B cell (primary cell): ENCODE measurements around the gene PCGF3. TPM values are rescaled to one million over a fixed set of nuclear protein-coding genes. Genes with fewer than 3 reads are reported as not detected.
"Not testable (repeated sequence)": the region's sequence is repeated elsewhere in the genome, so short reads cannot be mapped to it uniquely, and the experiment has no call there.

Source experiments
- ATAC-seq: fragments of 200-7000 bp; cut with Tn5 transposase; one replicate; pipeline ENCODE4 v1.10.0; 2021; ENCODE audit warnings: low read depth, mild to moderate bottlenecking, moderate number of reproducible peaks, moderate library complexity
- CTCF ChIA-PET: fragments of 350-600 bp; sonication (Branson Sonifier 250); formaldehyde crosslinking; loops from one replicate; lab custom pipeline; 2021; ENCODE audit warnings: antibody characterized with exemption, inconsistent platforms; lab: Charles Lee
- POLR2A ChIA-PET: fragments of 350-600 bp; sonication (Branson Sonifier 250); formaldehyde crosslinking; loops from one replicate; lab custom pipeline; 2021; ENCODE audit warnings: antibody characterized with exemption; lab: Charles Lee
- DNase-seq: peaks from one replicate; pipeline ENCODE4 v3.0.0; 2013
- H2AFZ ChIP-seq: 2 replicates; pipeline ENCODE4 v1.6.1; 2012; ENCODE audit warnings: mild to moderate bottlenecking, low read depth, low read length; ENCODE audit not compliant: insufficient read depth, poor library complexity, severe bottlenecking
- H3K27ac ChIP-seq, 2 donors: 1 replicate in 1 of 2; 2 replicates in 1 of 2; pipeline ENCODE4 v1.5.1; 2012 to 2013; ENCODE audit warnings: low read length in 2 of 2, mild to moderate bottlenecking in 2 of 2, moderate library complexity in 1 of 2
- H3K27me3 ChIP-seq, 4 experiments: fragments of 200-600 bp in 1 of 4; sonication (generic) in 1 of 4; replicated peaks in 1 of 4; 1 replicate in 2 of 4; 2 replicates in 2 of 4; pipeline versions ENCODE4 v1.6.1 to v1.7.0; 2013 to 2016; ENCODE audit warnings: low read length in 3 of 4, mild to moderate bottlenecking in 2 of 4, mixed read lengths in 1 of 4, moderate library complexity in 1 of 4; ENCODE audit not compliant: insufficient read depth in 4 of 4, control insufficient read depth in 3 of 4; ENCODE audit errors: control extremely low read depth in 1 of 4
- H3K36me3 ChIP-seq, 2 experiments: replicated peaks in 1 of 2; 1 replicate in 1 of 2; 2 replicates in 1 of 2; pipeline versions ENCODE4 v1.6.1 to v1.7.1; 2013; ENCODE audit warnings: low read length in 1 of 2; ENCODE audit not compliant: insufficient read depth in 2 of 2, control insufficient read depth in 1 of 2; ENCODE audit errors: control extremely low read depth in 1 of 2, extremely low read depth in 1 of 2
- H3K4me1 ChIP-seq, 2 donors: fragments of 200-600 bp in 1 of 2; sonication (generic) in 1 of 2; 1 replicate in 1 of 2; 2 replicates in 1 of 2; pipeline versions ENCODE4 v1.5.1 to v1.6.1; 2013 to 2017; ENCODE audit warnings: low read length in 2 of 2; ENCODE audit not compliant: control insufficient read depth in 2 of 2, insufficient read depth in 2 of 2
- H3K4me2 ChIP-seq: replicated peaks from 2 replicates; pipeline ENCODE3; 2012; ENCODE audit warnings: mild to moderate bottlenecking, low read depth, low read length; ENCODE audit not compliant: poor library complexity, severe bottlenecking
- H3K4me3 ChIP-seq, 5 experiments: fragments of 200-600 bp in 1 of 5; sonication (generic) in 1 of 5; 1 replicate in 3 of 5; 2 replicates in 2 of 5; pipeline versions ENCODE4 v1.5.1 to v1.7.0; 2011 to 2016; ENCODE audit warnings: low read length in 4 of 5, mild to moderate bottlenecking in 4 of 5, low read depth in 2 of 5, control low read depth in 1 of 5, moderate library complexity in 1 of 5; ENCODE audit not compliant: insufficient read depth in 1 of 5; ENCODE audit errors: control extremely low read depth in 1 of 5, extremely low read depth in 1 of 5
- H3K79me2 ChIP-seq: fragments of 200-600 bp; sonication (generic); one replicate; pipeline ENCODE4 v1.6.0; 2016; ENCODE audit warnings: low read length; ENCODE audit not compliant: control insufficient read depth, insufficient read depth
- H3K9ac ChIP-seq: fragments of 200-600 bp; sonication (generic); 2 replicates; pipeline ENCODE4 v1.6.1; 2017; ENCODE audit warnings: mild to moderate bottlenecking, low read length, moderate library complexity
- H3K9me3 ChIP-seq, 3 donors: one replicate each; pipeline versions ENCODE4 v1.6.1 to v1.7.1; 2013; ENCODE audit warnings: low read length in 2 of 3; ENCODE audit not compliant: control insufficient read depth in 2 of 3, insufficient read depth in 1 of 3; ENCODE audit errors: control extremely low read depth in 1 of 3
- H4K20me1 ChIP-seq: 2 replicates; pipeline ENCODE4 v1.6.0; 2012; ENCODE audit warnings: mild to moderate bottlenecking, low read length; ENCODE audit not compliant: insufficient read depth, control insufficient read depth, poor library complexity, severe bottlenecking
- H3K27ac Mint-ChIP-seq: one replicate; pipeline ENCODE4 v1.8.0; 2021; ENCODE audit warnings: mixed read lengths
- H3K27me3 Mint-ChIP-seq: one replicate; pipeline ENCODE4 v1.8.0; 2021; ENCODE audit warnings: mixed read lengths
- H3K4me1 Mint-ChIP-seq: one replicate; pipeline ENCODE4 v1.8.0; 2021; ENCODE audit warnings: mixed read lengths
- H3K4me3 Mint-ChIP-seq: one replicate; pipeline ENCODE4 v1.8.0; 2021; ENCODE audit warnings: mixed read lengths
- H3K9me3 Mint-ChIP-seq: one replicate; pipeline ENCODE4 v1.8.0; 2022; ENCODE audit warnings: mixed read lengths; ENCODE audit not compliant: insufficient read depth
- EZH2 ChIP-seq: IDR thresholded peaks from 2 replicates; pipeline ENCODE4 v1.6.1; 2012; ENCODE audit warnings: borderline replicate concordance, low read depth, mild to moderate bottlenecking, moderate library complexity, low read length; ENCODE audit not compliant: insufficient read depth, poor library complexity, severe bottlenecking
- WGBS: methylation state at CpG from one replicate; pipeline ENCODE4 v1.1.5; 2013; ENCODE audit warnings: missing lambda C conversion rate; ENCODE audit not compliant: insufficient coverage; 5-methylcytosine and 5-hydroxymethylcytosine counted together
- intact Hi-C: fragments of 100-400 bp; cut with micrococcal nuclease; formaldehyde crosslinking; loops from one replicate; pipeline ENCODE4 v1.10.0; 2022
- polyA plus RNA-seq: library from polyadenylated mRNA; depleted of rRNA; stranded (reverse); fragments of >200 nt; gene quantifications from 2 replicates; pipeline ENCODE4 v1.2.3, GENCODE V29; 2012
- total RNA-seq, 2 donors: library from RNA; stranded (reverse); fragments of 120-200 nt in 1 of 2; gene quantifications; 1 replicate in 1 of 2; 2 replicates in 1 of 2; pipeline versions ENCODE4 v1.2.3 to v1.2.4, GENCODE V29; 2013 to 2022
- TF ChIP-seq, protein P1 (sequence below): fragments of 200-600 bp; IDR thresholded peaks from one replicate; pipeline ENCODE4 v1.8.0; 2022; ENCODE audit warnings: antibody characterized with exemption, mild to moderate bottlenecking

PCGF3 gene
- total and polyA plus RNA-seq, 2 donors (not counting 1 experiment from before 2014, with no cell fraction given) = 65.7 to 90.3 TPM

DNA sequence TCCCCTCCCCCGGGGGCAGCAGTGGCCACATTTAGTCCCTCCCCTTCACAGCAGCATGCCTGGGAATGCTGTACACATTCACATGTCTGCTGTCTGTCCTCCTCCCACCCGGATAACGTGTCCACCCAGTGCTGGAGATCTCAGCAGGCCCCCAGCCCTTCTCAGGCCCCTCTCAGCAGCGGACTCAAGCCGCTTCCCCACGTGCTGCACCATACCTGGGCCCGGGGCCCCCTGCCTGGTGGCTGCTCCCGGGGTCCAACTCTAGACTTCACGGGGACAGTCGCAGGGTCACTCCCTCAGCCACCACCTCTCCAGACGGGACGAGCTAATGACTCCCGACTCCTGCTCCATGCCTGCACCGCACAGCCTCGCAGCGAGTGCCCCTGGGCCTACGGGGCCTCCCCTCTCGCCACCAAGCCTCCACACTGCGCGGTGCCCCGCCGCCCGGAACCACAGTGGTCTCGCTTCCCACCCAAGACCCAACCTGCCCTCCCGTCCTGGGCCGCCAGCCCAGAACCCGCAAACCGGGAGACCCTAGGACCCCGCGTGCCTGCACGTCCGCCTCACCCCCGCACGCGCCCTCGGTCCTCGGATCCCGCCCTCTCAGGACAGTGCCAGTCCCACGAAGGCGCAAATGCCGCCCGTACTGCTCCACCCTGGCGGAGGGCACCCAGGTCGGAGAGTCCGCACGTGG lies 1.3 kb upstream of the PCGF3 start:
- Mint-ChIP-seq H3K4me1 (peaks cover 29% of the 10 kb centered on the region), H3K27ac (peak overlapping the region; percentile 15), H3K4me3 (peak overlapping the region; percentile 41), H3K9me3 (no peaks in the 10 kb centered on the region), H3K27me3 (no peaks in the 10 kb centered on the region)
- no peak for DNase-seq
- intact Hi-C loops = loop anchor here (10.0 kb wide), 1 partner anchor 230 kb away; the partner anchor contains the start of genes GAK and TMEM175
- ChIA-PET POLR2A (no interaction called here), CTCF (no interaction called here)
- Histone ChIP-seq H4K20me1 (peaks cover 25% of the 10 kb centered on the region), H3K27me3 (no peaks in the 10 kb centered on the region), H3K9ac (no peak overlapping the region), H2AFZ (no peak overlapping the region), H3K4me1 (peaks cover 25 to 41% of the 10 kb centered on the region in 2 donors), H3K36me3 (no peaks in the 10 kb centered on the region), H3K4me2 (no peak overlapping the region), H3K79me2 (peaks cover 44% of the 10 kb centered on the region), H3K27ac (no peak overlapping the region), H3K4me3 (no peak overlapping the region), H3K9me3 (no peaks in the 10 kb centered on the region)
- 96% methylated on average over 45 of the region's 46 CpGs for WGBS
- no peak for ATAC-seq
- TF ChIP-seq, protein P1, sequence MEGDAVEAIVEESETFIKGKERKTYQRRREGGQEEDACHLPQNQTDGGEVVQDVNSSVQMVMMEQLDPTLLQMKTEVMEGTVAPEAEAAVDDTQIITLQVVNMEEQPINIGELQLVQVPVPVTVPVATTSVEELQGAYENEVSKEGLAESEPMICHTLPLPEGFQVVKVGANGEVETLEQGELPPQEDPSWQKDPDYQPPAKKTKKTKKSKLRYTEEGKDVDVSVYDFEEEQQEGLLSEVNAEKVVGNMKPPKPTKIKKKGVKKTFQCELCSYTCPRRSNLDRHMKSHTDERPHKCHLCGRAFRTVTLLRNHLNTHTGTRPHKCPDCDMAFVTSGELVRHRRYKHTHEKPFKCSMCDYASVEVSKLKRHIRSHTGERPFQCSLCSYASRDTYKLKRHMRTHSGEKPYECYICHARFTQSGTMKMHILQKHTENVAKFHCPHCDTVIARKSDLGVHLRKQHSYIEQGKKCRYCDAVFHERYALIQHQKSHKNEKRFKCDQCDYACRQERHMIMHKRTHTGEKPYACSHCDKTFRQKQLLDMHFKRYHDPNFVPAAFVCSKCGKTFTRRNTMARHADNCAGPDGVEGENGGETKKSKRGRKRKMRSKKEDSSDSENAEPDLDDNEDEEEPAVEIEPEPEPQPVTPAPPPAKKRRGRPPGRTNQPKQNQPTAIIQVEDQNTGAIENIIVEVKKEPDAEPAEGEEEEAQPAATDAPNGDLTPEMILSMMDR = no peak

DNA sequence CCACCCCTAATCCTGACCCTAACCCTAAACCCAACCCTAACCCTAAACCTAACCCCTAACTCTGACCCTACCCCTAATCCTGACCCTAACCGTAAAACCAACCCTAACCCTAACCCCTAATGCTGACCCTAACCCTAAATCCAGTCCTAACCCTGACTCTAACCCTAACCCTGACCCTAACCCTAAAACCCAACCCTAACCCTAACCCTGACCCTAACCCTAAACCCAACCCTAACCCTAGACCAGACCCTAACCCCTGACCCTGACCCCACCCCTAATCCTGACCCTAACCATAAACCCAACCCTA lies 708 bp upstream of the PCGF3 start:
- POLR2A ChIA-PET = interaction anchor here (1.0 kb wide), 1 partner anchor 23 kb away, joined by 3 read pairs; no protein-coding TSS in a partner anchor
- H3K4me1 Mint-ChIP-seq = peaks cover 30% of the 10 kb centered on the region
- TF ChIP-seq, protein P1 = no peak
- no peak for TF ChIP-seq EZH2
- H3K9me3 ChIP-seq = no peaks in the 10 kb centered on the region
- H3K4me1 ChIP-seq = peaks cover 19 to 36% of the 10 kb centered on the region in 2 donors
- WGBS = 100% methylated on average over 1 of the region's 1 CpG
- peak overlapping the region; percentile 90 for H3K4me3 Mint-ChIP-seq
- H3K4me3 ChIP-seq = peak overlapping the region; percentile 42 to 90 (median 79)
- no peaks in the 10 kb centered on the region for H3K27me3 Mint-ChIP-seq
- H3K27me3 ChIP-seq = no peaks in the 10 kb centered on the region
- H3K27ac Mint-ChIP-seq = no peak overlapping the region
- peaks cover 50% of the 10 kb centered on the region for H3K79me2 ChIP-seq
- DNase-seq (no peak), ATAC-seq (no peak)
- H3K4me2 ChIP-seq = peak overlapping the region; percentile 99
- peak overlapping the region; percentile 69 for H3K9ac ChIP-seq
- peaks cover 30% of the 10 kb centered on the region for H4K20me1 ChIP-seq
- H2AFZ ChIP-seq = peak overlapping the region; percentile 88
- H3K27ac ChIP-seq = peak overlapping the region; percentile 63 to 91
- H3K9me3 Mint-ChIP-seq = no peaks in the 10 kb centered on the region
- CTCF ChIA-PET = no interaction called here
- H3K36me3 ChIP-seq = peaks cover 0 to 4% of the 10 kb centered on the region in 2 experiments
- intact Hi-C loops = loop anchor here (1.0 to 10.0 kb wide), 4 partner anchors 24 to 230 kb away; partner anchors contain the start of genes ATP5ME, GAK, MYL5 and TMEM175

- not testable (repeated sequence) for DNase-seq, H3K4me3 Mint-ChIP-seq
- H3K4me1 Mint-ChIP-seq = peaks cover 29% of the 10 kb centered on the region
These were observed 526 bp downstream of the PCGF3 start for GRCh38 chr4:706083-706633.

More at GRCh38 chr4:706083-706633, 526 bp downstream of the PCGF3 start:
- ATAC-seq, CTCF ChIA-PET, H3K27me3 Mint-ChIP-seq, H3K36me3 ChIP-seq, H3K9me3 Mint-ChIP-seq, H3K9me3 ChIP-seq, H3K27me3 ChIP-seq, H3K27ac Mint-ChIP-seq: not testable (repeated sequence)
- Histone ChIP-seq H3K4me2 (peak overlapping the region; percentile 99), H3K9ac (peak overlapping the region; percentile 97), H3K4me1 (peaks cover 17 to 30% of the 10 kb centered on the region in 2 donors), H4K20me1 (peaks cover 40% of the 10 kb centered on the region), H3K27ac (peak overlapping the region; percentile 16 to 91), H3K4me3 (peak overlapping the region in 4 of 5 experiments; percentile 73 to 90 (median 82)), H3K79me2 (peaks cover 62% of the 10 kb centered on the region), H2AFZ (peak overlapping the region; percentile 88)
- POLR2A ChIA-PET = interaction anchor here (0.6 kb wide), 1 partner anchor 207 kb away, joined by 7 read pairs; the partner anchor contains the start of genes PIGG and ZNF721
- intact Hi-C loops = loop anchor here (10.0 kb wide), 1 partner anchor 229 kb away; the partner anchor contains the start of genes GAK and TMEM175
- WGBS = 4% methylated on average over 21 of the region's 21 CpGs
